Liver (tissue), 9 donors: Measurements from ENCODE around the gene ITGB4. TPM values are rescaled to one million over a fixed set of nuclear protein-coding genes. Genes with fewer than 3 reads are reported as not detected.

Experiments used
- DNase-seq: peaks from one replicate; pipeline ENCODE4 v3.0.0-alpha.2; 2017; ENCODE audit warnings: low spot score
- H3K27ac ChIP-seq, 2 donors: one replicate each; pipeline ENCODE4 v1.7.0; 2013; ENCODE audit warnings: inconsistent platforms in 2 of 2, low read length in 2 of 2, control low read depth in 1 of 2, low read depth in 1 of 2, mild to moderate bottlenecking in 1 of 2
- H3K27me3 ChIP-seq, 4 donors: one replicate each; pipeline versions ENCODE4 v1.6.1 to v1.7.0; 2013; ENCODE audit warnings: low read length in 3 of 4, inconsistent platforms in 1 of 4, mild to moderate bottlenecking in 1 of 4, moderate library complexity in 1 of 4; ENCODE audit not compliant: control insufficient read depth in 4 of 4, insufficient read depth in 4 of 4
- H3K36me3 ChIP-seq, 4 donors: one replicate each; pipeline versions ENCODE4 v1.6.1 to v1.7.0; 2013; ENCODE audit warnings: low read length in 3 of 4, mild to moderate bottlenecking in 3 of 4, low read depth in 1 of 4, moderate library complexity in 1 of 4; ENCODE audit not compliant: control insufficient read depth in 4 of 4, insufficient read depth in 3 of 4
- H3K4me1 ChIP-seq, 4 donors: one replicate each; pipeline versions ENCODE4 v1.6.1 to v1.7.0; 2013; ENCODE audit warnings: low read length in 3 of 4, mild to moderate bottlenecking in 3 of 4, moderate library complexity in 1 of 4; ENCODE audit not compliant: control insufficient read depth in 4 of 4, insufficient read depth in 4 of 4
- H3K4me3 ChIP-seq, 3 donors: one replicate each; pipeline versions ENCODE4 v1.6.1 to v1.7.0; 2013; ENCODE audit warnings: low read length in 3 of 3, control low read depth in 1 of 3, low read depth in 1 of 3, mild to moderate bottlenecking in 1 of 3
- H3K9ac ChIP-seq, 2 donors: one replicate each; pipeline ENCODE4 v1.7.0; 2013; ENCODE audit warnings: low read length in 2 of 2, mild to moderate bottlenecking in 2 of 2, moderate library complexity in 2 of 2, control low read depth in 1 of 2, low read depth in 1 of 2
- H3K9me3 ChIP-seq, 4 donors: one replicate each; pipeline versions ENCODE4 v1.6.1 to v1.7.0; 2013; ENCODE audit warnings: low read length in 3 of 4; ENCODE audit not compliant: control insufficient read depth in 4 of 4
- ATF3 ChIP-seq: IDR thresholded peaks from 2 replicates; pipeline ENCODE4 v1.6.1; 2016; ENCODE audit warnings: antibody characterized with exemption
- CTCF ChIP-seq: fragments of 150-350 bp; IDR thresholded peaks from 2 replicates; pipeline ENCODE4 v1.5.1; 2017; ENCODE audit warnings: improper control_type of control experiment, low read depth, low read length; ENCODE audit not compliant: missing input control
- EGR1 ChIP-seq, 2 donors: IDR thresholded peaks; 2 replicates each; pipeline ENCODE4 v1.6.1; 2016 to 2018; ENCODE audit warnings: antibody characterized with exemption in 2 of 2, low read depth in 2 of 2
- FOXA1 ChIP-seq: IDR thresholded peaks from 2 replicates; pipeline ENCODE4 v1.6.1; 2016; ENCODE audit warnings: antibody characterized with exemption
- FOXA2 ChIP-seq: IDR thresholded peaks from 2 replicates; pipeline ENCODE4 v1.6.1; 2016; ENCODE audit warnings: antibody characterized with exemption
- GABPA ChIP-seq, 2 donors: IDR thresholded peaks in 1 of 2; conservative IDR thresholded peaks in 1 of 2; 2 replicates each; pipeline ENCODE4 v1.6.1; 2016; ENCODE audit warnings: antibody characterized with exemption in 2 of 2, mild to moderate bottlenecking in 1 of 2, moderate library complexity in 1 of 2
- HNF4A ChIP-seq, 2 donors: conservative IDR thresholded peaks; 2 replicates each; pipeline ENCODE4 v1.6.1; 2016; ENCODE audit warnings: antibody characterized with exemption in 2 of 2, mild to moderate bottlenecking in 2 of 2
- HNF4G ChIP-seq: IDR thresholded peaks from 2 replicates; pipeline ENCODE4 v1.6.1; 2016; ENCODE audit warnings: antibody characterized with exemption
- JUND ChIP-seq, 2 donors: IDR thresholded peaks; 2 replicates each; pipeline ENCODE4 v1.6.1; 2016; ENCODE audit warnings: antibody characterized with exemption in 2 of 2
- MAX ChIP-seq: IDR thresholded peaks from 2 replicates; pipeline ENCODE4 v1.6.1; 2016; ENCODE audit warnings: antibody characterized with exemption
- NR2F2 ChIP-seq: IDR thresholded peaks from 2 replicates; pipeline ENCODE4 v1.6.1; 2016; ENCODE audit warnings: antibody characterized with exemption
- RAD21 ChIP-seq, 2 donors: IDR thresholded peaks; 2 replicates each; pipeline ENCODE4 v1.6.1; 2016; ENCODE audit warnings: antibody characterized with exemption in 2 of 2, mild to moderate bottlenecking in 2 of 2
- REST ChIP-seq: IDR thresholded peaks from 2 replicates; pipeline ENCODE4 v1.6.1; 2016; ENCODE audit warnings: antibody characterized with exemption, mild to moderate bottlenecking
- RXRA ChIP-seq, 2 donors: IDR thresholded peaks; 2 replicates each; pipeline ENCODE4 v1.6.1; 2017 to 2018; ENCODE audit warnings: antibody characterized with exemption in 2 of 2, mild to moderate bottlenecking in 1 of 2
- SP1 ChIP-seq: IDR thresholded peaks from 2 replicates; pipeline ENCODE4 v1.6.1; 2018; ENCODE audit warnings: antibody characterized with exemption, mild to moderate bottlenecking
- TAF1 ChIP-seq: conservative IDR thresholded peaks from 2 replicates; pipeline ENCODE4 v1.6.1; 2016; ENCODE audit warnings: antibody characterized with exemption, mild to moderate bottlenecking
- YY1 ChIP-seq: IDR thresholded peaks from 2 replicates; pipeline ENCODE4 v1.6.1; 2016; ENCODE audit warnings: antibody characterized with exemption, mild to moderate bottlenecking
- ZBTB33 ChIP-seq: IDR thresholded peaks from 2 replicates; pipeline ENCODE4 v1.6.1; 2016; ENCODE audit warnings: antibody characterized with exemption
- WGBS: extraction: QIAGEN DNeasy Blood & Tissue Kit; methylation state at CpG from one replicate; pipeline ENCODE4 v1.1.7; 2013; 5-methylcytosine and 5-hydroxymethylcytosine counted together
- polyA plus RNA-seq, 2 donors: library from polyadenylated mRNA; stranded (reverse) in 1 of 2; unstranded in 1 of 2; fragments of 200-250 nt in 1 of 2; fragments of >200 nt in 1 of 2; fragmentation: Nextera tagmentation in 1 of 2; extraction: Ambion mirVana in 1 of 2; gene quantifications; one replicate each; pipeline versions ENCODE4 v1.2.1 to v1.2.3, GENCODE V29; 2013 to 2015
- total RNA-seq, 2 donors: library from RNA; depleted of rRNA; stranded (reverse); fragments of >200 nt; gene quantifications; one replicate each; pipeline ENCODE4 v1.2.3, GENCODE V29; 2014
- donor health status: healthy.
- donor health status: healthy.
- donor health status: healthy.
- donor health status: healthy.
- donor health status: healthy.

ITGB4 gene
- total and polyA plus RNA-seq, 4 donors = 0.42 to 1.4 (median 1.3) TPM

GRCh38 chr17:75769536-75769935 is 48.3 kb downstream of the ITGB4 start (continued):
- TF ChIP-seq REST (no peak), TAF1 (no peak)

GRCh38 chr17:75771334-75772281 is 50.3 kb downstream of the ITGB4 start:
- no peaks in the 10 kb centered on the region for H3K9me3 ChIP-seq
- peak; percentile 32 for DNase-seq
- peak overlapping the region; percentile 72 to 90 for H3K27ac ChIP-seq
- no peaks in the 10 kb centered on the region for H3K36me3 ChIP-seq
- no peaks in the 10 kb centered on the region for H3K27me3 ChIP-seq
- TF ChIP-seq YY1 (peak; percentile 80), FOXA1 (peak; percentile 37), TAF1 (no peak), RAD21 (IDR thresholded peaks at IDR 0.05) (peak; percentile 12 to 16), GABPA (IDR thresholded peaks at IDR 0.05 in 1 of 2, conservative IDR thresholded peaks at IDR 0.05 in 1 of 2) (peak in 1 of 2 donors; percentile 44), RXRA (IDR thresholded peaks at IDR 0.05) (peak; percentile 77 to 81), CTCF (no peak), SP1 (peak; percentile 75), HNF4G (peak; percentile 81), HNF4A (conservative IDR thresholded peaks at IDR 0.05) (peak; percentile 88 to 90), ATF3 (peak; percentile 24), JUND (IDR thresholded peaks at IDR 0.05) (peak; percentile 82), NR2F2 (peak; percentile 92), REST (peak; percentile 29), FOXA2 (no peak), ZBTB33 (peak; percentile 13), MAX (no peak), EGR1 (IDR thresholded peaks at IDR 0.05; ENCODE audit: low read depth in 2 of 2) (peak; percentile 19 to 76)
- H3K4me3 ChIP-seq = no peak overlapping the region
- WGBS = 34% methylated on average over 17 of the region's 17 CpGs
- peaks cover 3 to 43% (median 32%) of the 10 kb centered on the region in 4 donors for H3K4me1 ChIP-seq
- no peak overlapping the region for H3K9ac ChIP-seq
